Neural cell (in vitro differentiated cells): Measurements from ENCODE around the gene NOSTRIN. TPM values are rescaled to one million over a fixed set of nuclear protein-coding genes. Genes with fewer than 3 reads are reported as not detected.

ENCODE experiments used
- H2AFZ ChIP-seq: fragments of 200-600, 300-800 bp; sonication (generic), shearing (Covaris generic); 2 replicates; pipeline ENCODE4 v1.6.0; 2014; ENCODE audit warnings: low read depth, mild to moderate bottlenecking, antibody characterized with exemption, low read length, moderate library complexity
- H3F3A ChIP-seq: fragments of 200-600 bp; shearing (Covaris generic); 2 replicates; pipeline ENCODE4 v1.6.1; 2016; ENCODE audit warnings: mild to moderate bottlenecking, moderate library complexity, mixed read lengths, antibody characterized with exemption, low read length; ENCODE audit not compliant: insufficient read depth, poor library complexity, severe bottlenecking
- H3K27ac ChIP-seq: fragments of 200-600, 300-800 bp; sonication (generic), shearing (Covaris generic); 2 replicates; pipeline ENCODE4 v1.5.1; 2014; ENCODE audit warnings: mild to moderate bottlenecking, low read length, moderate library complexity
- H3K27me3 ChIP-seq: fragments of 300-800, 200-600 bp; sonication (generic), shearing (Covaris generic); 2 replicates; pipeline ENCODE4 v1.6.0; 2014; ENCODE audit warnings: mild to moderate bottlenecking, low read depth, low read length, moderate library complexity; ENCODE audit not compliant: insufficient read depth
- H3K36me3 ChIP-seq: fragments of 300-800, 200-600 bp; sonication (generic), shearing (Covaris generic); 2 replicates; pipeline ENCODE4 v1.5.1; 2014; ENCODE audit warnings: mild to moderate bottlenecking, antibody characterized with exemption, low read length, moderate library complexity; ENCODE audit not compliant: insufficient read depth
- H3K4me2 ChIP-seq: fragments of 300-800, 200-600 bp; sonication (generic), shearing (Covaris generic); 2 replicates; pipeline ENCODE4 v1.6.0; 2014; ENCODE audit warnings: mild to moderate bottlenecking, low read length
- H3K4me3 ChIP-seq: fragments of 300-800, 200-600 bp; sonication (generic), shearing (Covaris generic); 2 replicates; pipeline ENCODE4 v1.5.1; 2014; ENCODE audit warnings: mild to moderate bottlenecking, low read length, moderate library complexity
- H3K79me2 ChIP-seq: fragments of 200-600 bp; shearing (Covaris generic); replicated peaks from 2 replicates; pipeline ENCODE4 v1.6.0; 2014; ENCODE audit warnings: mild to moderate bottlenecking, low read length, moderate library complexity; ENCODE audit not compliant: insufficient read depth
- H3K9ac ChIP-seq: fragments of 300-800, 200-600 bp; sonication (generic), shearing (Covaris generic); 2 replicates; pipeline ENCODE4 v1.6.1; 2016; ENCODE audit warnings: mild to moderate bottlenecking, low read length, mixed read lengths
- H3K9me2 ChIP-seq: fragments of 200-600 bp; shearing (Covaris generic); 2 replicates; pipeline ENCODE4 v1.6.1; 2016; ENCODE audit warnings: mild to moderate bottlenecking, low read length, mixed read lengths; ENCODE audit not compliant: insufficient read depth
- H3K9me3 ChIP-seq: fragments of 200-600, 300-800 bp; sonication (generic), shearing (Covaris generic); 2 replicates; pipeline ENCODE4 v1.6.1; 2016; ENCODE audit warnings: mild to moderate bottlenecking, mixed run types, low read length, moderate library complexity, mixed read lengths
- H4K20me1 ChIP-seq: fragments of 200-600 bp; shearing (Covaris generic); 2 replicates; pipeline ENCODE4 v1.6.1; 2016; ENCODE audit warnings: mild to moderate bottlenecking, mixed run types; ENCODE audit not compliant: insufficient read depth
- EP300 ChIP-seq: fragments of 450-650 bp; conservative IDR thresholded peaks from 2 replicates; pipeline ENCODE4 v1.6.1; 2014; ENCODE audit warnings: antibody characterized with exemption, mild to moderate bottlenecking, moderate library complexity; ENCODE audit not compliant: poor library complexity, severe bottlenecking
- EZH2 ChIP-seq: fragments of 200-600, 300-800 bp; shearing (Covaris generic), sonication (generic); IDR thresholded peaks from 2 replicates; pipeline ENCODE4 v1.6.1; 2014; ENCODE audit warnings: antibody characterized with exemption, low read length, borderline replicate concordance, mild to moderate bottlenecking; ENCODE audit not compliant: insufficient read depth, poor library complexity, severe bottlenecking
- MXI1 ChIP-seq: fragments of 450-650 bp; conservative IDR thresholded peaks from 2 replicates; pipeline ENCODE4 v1.6.1; 2014; ENCODE audit warnings: antibody characterized with exemption, mild to moderate bottlenecking; ENCODE audit not compliant: poor library complexity, severe bottlenecking
- POLR2AphosphoS5 ChIP-seq: IDR thresholded peaks from 2 replicates; pipeline ENCODE4 v1.6.1; 2012
- RAD21 ChIP-seq: fragments of 450-650 bp; conservative IDR thresholded peaks from 2 replicates; pipeline ENCODE4 v1.6.1; 2014; ENCODE audit warnings: antibody characterized with exemption, mild to moderate bottlenecking, moderate library complexity
- SMC3 ChIP-seq: fragments of 450-650 bp; conservative IDR thresholded peaks from 2 replicates; pipeline ENCODE4 v1.6.1; 2014; ENCODE audit warnings: antibody characterized with exemption, mild to moderate bottlenecking, moderate library complexity; ENCODE audit not compliant: poor library complexity
- TAF1 ChIP-seq: IDR thresholded peaks from 2 replicates; pipeline ENCODE4 v1.6.1; 2012; ENCODE audit warnings: low read depth
- polyA plus RNA-seq: library from polyadenylated mRNA; depleted of rRNA; stranded (reverse); fragments of >200 nt; gene quantifications from 2 replicates; pipeline ENCODE4 v1.2.3, GENCODE V29; 2014
- TF ChIP-seq, protein P1 (sequence below): fragments of 450-650 bp; IDR thresholded peaks from 2 replicates; pipeline ENCODE4 v1.5.1; 2014; ENCODE audit warnings: antibody characterized with exemption, mild to moderate bottlenecking, moderate library complexity; ENCODE audit not compliant: poor library complexity, severe bottlenecking
- TF ChIP-seq, protein P2 (sequence below): IDR thresholded peaks from 2 replicates; pipeline ENCODE4 v1.6.1; 2012; ENCODE audit warnings: borderline replicate concordance

The NOSTRIN gene
- polyA plus RNA-seq, 1 donor from 2014 or later, result not detected

DNA sequence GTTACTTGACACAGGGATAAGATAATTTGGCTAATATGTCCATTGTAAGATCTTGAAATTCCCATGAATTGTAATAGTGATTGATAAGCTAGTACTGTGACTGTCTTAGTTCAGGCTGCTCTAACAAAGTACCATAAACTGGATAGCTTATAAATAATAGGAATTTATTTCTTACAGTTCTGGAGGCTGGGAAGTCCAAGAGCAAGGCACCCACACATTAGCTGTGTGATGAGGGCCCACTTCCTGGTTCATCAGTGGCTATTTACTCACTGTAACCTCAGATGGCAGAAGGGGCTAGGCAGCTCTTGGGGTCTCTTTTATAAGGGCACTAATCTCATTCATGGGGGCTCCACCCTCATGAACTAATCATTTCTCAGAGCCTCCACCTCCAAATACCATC is 28.5 kb downstream of the NOSTRIN start:
- Histone ChIP-seq H3K9me3 (no peaks in the 10 kb centered on the region), H3K27me3 (no peaks in the 10 kb centered on the region)

DNA sequence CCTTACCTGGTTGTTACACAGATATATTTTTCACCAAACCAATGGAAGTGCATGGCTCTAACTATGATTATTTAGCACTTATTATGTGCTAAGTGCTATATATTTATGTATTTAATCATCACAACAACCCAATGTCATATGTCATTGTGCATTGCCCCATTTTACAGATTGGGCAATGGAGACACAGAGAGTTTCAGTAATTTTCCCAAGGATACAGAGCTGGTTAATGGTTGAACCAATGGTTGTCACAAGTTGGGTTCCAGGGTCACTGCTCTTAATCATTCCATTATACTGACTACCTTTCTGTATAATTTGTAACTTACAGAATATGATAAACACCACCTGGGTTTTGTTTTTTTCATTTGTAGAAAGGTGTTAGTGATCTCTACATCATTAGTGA is 29.2 kb downstream of the NOSTRIN start:
- no peak overlapping the region for H3K4me3 ChIP-seq
- no peaks in the 10 kb centered on the region for H3K9me2 ChIP-seq
- no peaks in the 10 kb centered on the region for H4K20me1 ChIP-seq
- H3K27ac ChIP-seq, result no peak overlapping the region
- H3K79me2 ChIP-seq, result no peaks in the 10 kb centered on the region
- H3F3A ChIP-seq, result no peaks in the 10 kb centered on the region
- H2AFZ ChIP-seq, result no peak overlapping the region
- H3K9ac ChIP-seq, result no peak overlapping the region
- no peaks in the 10 kb centered on the region for H3K27me3 ChIP-seq
- no peaks in the 10 kb centered on the region for H3K9me3 ChIP-seq
- no peak for TF ChIP-seq POLR2AphosphoS5
- no peak for TF ChIP-seq MXI1
- no peak for TF ChIP-seq EP300
- no peak for TF ChIP-seq TAF1
- H3K4me2 ChIP-seq, result no peak overlapping the region
- H3K36me3 ChIP-seq, result no peaks in the 10 kb centered on the region

More for the DNA sequence above, 28.5 kb downstream of the NOSTRIN start:
- Histone ChIP-seq H3K36me3 (no peaks in the 10 kb centered on the region), H3F3A (no peaks in the 10 kb centered on the region), H3K79me2 (no peaks in the 10 kb centered on the region), H2AFZ (no peak overlapping the region), H3K9me2 (no peaks in the 10 kb centered on the region), H4K20me1 (no peaks in the 10 kb centered on the region), H3K9ac (no peak overlapping the region), H3K4me3 (no peak overlapping the region), H3K4me2 (no peak overlapping the region), H3K27ac (no peak overlapping the region)
- TF ChIP-seq MXI1, result no peak
- TF ChIP-seq, protein P1, sequence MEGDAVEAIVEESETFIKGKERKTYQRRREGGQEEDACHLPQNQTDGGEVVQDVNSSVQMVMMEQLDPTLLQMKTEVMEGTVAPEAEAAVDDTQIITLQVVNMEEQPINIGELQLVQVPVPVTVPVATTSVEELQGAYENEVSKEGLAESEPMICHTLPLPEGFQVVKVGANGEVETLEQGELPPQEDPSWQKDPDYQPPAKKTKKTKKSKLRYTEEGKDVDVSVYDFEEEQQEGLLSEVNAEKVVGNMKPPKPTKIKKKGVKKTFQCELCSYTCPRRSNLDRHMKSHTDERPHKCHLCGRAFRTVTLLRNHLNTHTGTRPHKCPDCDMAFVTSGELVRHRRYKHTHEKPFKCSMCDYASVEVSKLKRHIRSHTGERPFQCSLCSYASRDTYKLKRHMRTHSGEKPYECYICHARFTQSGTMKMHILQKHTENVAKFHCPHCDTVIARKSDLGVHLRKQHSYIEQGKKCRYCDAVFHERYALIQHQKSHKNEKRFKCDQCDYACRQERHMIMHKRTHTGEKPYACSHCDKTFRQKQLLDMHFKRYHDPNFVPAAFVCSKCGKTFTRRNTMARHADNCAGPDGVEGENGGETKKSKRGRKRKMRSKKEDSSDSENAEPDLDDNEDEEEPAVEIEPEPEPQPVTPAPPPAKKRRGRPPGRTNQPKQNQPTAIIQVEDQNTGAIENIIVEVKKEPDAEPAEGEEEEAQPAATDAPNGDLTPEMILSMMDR, result no peak
- no peak for TF ChIP-seq TAF1
- no peak for TF ChIP-seq POLR2AphosphoS5
- no peak for TF ChIP-seq SMC3
- no peak for TF ChIP-seq EP300
- no peak for TF ChIP-seq EZH2
- TF ChIP-seq RAD21, result no peak
- TF ChIP-seq, protein P2, sequence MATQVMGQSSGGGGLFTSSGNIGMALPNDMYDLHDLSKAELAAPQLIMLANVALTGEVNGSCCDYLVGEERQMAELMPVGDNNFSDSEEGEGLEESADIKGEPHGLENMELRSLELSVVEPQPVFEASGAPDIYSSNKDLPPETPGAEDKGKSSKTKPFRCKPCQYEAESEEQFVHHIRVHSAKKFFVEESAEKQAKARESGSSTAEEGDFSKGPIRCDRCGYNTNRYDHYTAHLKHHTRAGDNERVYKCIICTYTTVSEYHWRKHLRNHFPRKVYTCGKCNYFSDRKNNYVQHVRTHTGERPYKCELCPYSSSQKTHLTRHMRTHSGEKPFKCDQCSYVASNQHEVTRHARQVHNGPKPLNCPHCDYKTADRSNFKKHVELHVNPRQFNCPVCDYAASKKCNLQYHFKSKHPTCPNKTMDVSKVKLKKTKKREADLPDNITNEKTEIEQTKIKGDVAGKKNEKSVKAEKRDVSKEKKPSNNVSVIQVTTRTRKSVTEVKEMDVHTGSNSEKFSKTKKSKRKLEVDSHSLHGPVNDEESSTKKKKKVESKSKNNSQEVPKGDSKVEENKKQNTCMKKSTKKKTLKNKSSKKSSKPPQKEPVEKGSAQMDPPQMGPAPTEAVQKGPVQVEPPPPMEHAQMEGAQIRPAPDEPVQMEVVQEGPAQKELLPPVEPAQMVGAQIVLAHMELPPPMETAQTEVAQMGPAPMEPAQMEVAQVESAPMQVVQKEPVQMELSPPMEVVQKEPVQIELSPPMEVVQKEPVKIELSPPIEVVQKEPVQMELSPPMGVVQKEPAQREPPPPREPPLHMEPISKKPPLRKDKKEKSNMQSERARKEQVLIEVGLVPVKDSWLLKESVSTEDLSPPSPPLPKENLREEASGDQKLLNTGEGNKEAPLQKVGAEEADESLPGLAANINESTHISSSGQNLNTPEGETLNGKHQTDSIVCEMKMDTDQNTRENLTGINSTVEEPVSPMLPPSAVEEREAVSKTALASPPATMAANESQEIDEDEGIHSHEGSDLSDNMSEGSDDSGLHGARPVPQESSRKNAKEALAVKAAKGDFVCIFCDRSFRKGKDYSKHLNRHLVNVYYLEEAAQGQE, result no peak

DNA sequence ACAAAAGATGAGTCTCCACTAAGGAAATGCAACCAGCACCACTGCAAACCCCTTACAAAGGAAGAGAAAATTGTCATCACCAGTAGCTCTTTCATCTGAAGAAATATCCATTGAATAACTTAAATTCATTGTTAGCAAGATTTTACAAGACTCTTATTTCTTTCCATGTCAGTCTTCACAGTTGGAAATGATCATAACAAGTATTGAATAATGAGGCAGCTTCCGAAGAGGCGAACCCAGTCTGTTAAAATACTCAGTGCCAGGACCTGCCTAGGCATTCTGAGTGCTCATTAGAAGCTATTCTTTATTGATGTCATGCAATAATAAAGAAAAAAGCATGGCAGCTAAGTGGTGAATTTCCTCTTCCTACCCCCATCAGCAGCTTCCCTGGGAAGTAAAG is 33.5 kb downstream of the NOSTRIN start:
- H3K36me3 ChIP-seq, result no peaks in the 10 kb centered on the region
- no peak for TF ChIP-seq EZH2
- TF ChIP-seq EP300, result peak; percentile 88
- TF ChIP-seq, protein P2, result no peak
- peak; percentile 80 for TF ChIP-seq POLR2AphosphoS5
- TF ChIP-seq RAD21, result no peak
- TF ChIP-seq, protein P1, result no peak
- no peaks in the 10 kb centered on the region for H3K79me2 ChIP-seq
- H3K27me3 ChIP-seq, result no peaks in the 10 kb centered on the region
- no peaks in the 10 kb centered on the region for H3F3A ChIP-seq
- H3K9ac ChIP-seq, result peak overlapping the region; percentile 0
- peak overlapping the region; percentile 50 for H3K27ac ChIP-seq
- H3K9me2 ChIP-seq, result no peaks in the 10 kb centered on the region
- H4K20me1 ChIP-seq, result no peaks in the 10 kb centered on the region
- peak overlapping the region; percentile 18 for H3K4me3 ChIP-seq
- H2AFZ ChIP-seq, result no peak overlapping the region
- no peaks in the 10 kb centered on the region for H3K9me3 ChIP-seq
- no peak overlapping the region for H3K4me2 ChIP-seq
